HuH-7 (cell line): Measurements from ENCODE around the gene TNS1.

Experiments used
- DNase-seq: peaks from one replicate; pipeline ENCODE4 v3.0.0; 2011; ENCODE audit warnings: low spot score

The TNS1 gene

DNA sequence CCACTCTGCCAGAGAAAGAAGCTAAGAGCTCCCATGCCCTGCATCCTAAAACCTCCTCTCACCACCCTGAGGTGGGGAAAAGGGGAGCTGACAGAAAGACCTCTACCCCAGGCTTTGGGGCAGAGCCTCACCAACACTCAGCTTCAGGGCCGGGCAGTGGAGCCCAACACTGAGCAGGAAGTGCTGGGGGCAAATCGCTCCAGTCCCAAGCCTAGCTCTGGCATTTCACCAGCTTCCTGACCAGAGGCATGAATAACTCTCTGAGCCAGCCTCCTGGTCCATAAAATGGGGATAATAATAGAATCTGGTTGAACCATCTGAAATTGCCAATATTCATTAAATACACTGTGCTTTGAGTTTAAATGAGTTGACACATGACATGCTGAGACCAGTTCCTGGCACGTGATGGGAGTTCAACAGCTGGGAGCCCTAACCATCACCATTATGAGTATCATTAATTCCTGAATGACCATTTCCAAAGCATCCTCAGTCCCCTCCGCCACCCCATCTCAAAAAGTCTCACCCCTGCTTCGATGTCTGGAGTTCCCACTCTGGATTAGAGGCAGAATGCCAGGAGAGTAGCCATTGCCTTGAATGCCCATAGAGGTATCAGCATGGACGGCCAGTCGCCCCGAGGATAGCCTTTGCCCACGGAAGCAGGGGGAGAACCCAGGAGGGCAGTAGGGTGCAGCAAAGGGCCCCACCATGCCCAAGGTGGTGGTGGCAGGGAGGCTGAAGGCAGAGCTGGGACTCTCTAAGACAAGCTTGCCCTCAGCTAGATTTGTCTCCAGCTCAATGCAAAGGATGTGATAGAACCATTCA, 153.4 kb downstream of the TNS1 start:
- no peak for DNase-seq

- DNase-seq: no peak
Measured at GRCh38 chr2:217848351-217848957, 154.3 kb downstream of the TNS1 start.

DNA sequence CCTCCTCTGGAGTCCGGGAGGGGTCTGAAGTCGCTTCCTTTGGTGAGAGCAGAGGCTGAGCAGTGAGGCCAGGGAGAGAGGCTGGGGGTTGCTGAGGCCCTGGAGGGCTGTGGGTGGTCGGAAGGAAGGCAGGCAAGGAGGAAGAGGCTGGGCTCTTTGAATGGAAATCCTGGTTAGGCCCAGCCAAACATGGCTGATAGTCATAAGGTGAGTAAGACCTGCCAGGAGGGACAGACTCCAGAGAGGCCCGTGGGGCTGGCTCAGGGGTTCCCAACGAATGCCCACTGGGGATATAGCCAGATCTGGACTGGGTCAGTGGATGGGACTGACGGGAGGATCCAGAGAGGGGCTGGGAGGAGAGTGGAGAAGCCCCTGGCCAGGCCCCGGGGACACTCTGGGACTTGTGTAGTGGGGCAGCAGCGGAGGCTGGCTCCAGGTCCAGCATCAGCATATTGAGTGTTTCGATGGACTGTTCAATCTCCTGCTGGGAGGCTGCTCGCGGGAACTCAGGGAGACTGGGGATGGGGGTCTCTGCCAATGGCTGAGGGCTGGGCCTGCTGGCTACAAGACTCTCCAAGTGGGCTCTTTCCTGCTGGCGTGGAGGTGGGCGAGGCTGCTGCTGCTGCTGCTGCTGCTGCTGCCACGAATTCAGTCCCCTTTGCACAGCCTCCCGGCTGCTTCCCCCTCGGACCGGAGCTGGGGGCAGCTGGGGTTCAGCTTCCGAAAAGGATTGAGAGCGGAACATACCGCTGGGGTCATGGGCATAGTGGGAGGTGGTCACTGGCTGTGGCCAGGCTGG, 155.0 kb downstream of the TNS1 start:
- DNase-seq: no peak

GRCh38 chr2:217847115-217847514, 155.7 kb downstream of the TNS1 start:
- no peak for DNase-seq

DNA sequence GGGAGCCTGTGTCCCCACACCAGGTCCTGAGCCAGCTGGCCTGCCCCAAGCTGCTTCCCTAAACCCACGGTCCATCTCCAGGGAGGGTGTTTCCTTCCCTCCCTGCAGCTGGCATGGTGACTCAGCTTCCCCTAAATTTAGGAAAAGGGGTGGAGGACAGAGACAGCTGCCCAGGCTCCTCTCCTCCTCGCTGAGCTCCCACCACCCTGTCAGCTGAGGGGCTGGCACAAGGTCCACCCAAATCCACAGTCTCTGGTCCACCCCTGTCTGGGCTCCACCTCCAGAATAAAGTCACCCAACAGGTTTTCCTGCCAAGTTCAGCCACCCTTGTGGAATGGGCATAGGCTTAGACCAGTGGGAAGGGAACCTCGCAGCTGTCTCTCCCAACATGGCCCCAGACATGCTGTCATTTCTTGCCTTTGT, 156.5 kb downstream of the TNS1 start:
- no peak for DNase-seq

GRCh38 chr2:217845301-217845700, 157.5 kb downstream of the TNS1 start:
- no peak for DNase-seq

DNA sequence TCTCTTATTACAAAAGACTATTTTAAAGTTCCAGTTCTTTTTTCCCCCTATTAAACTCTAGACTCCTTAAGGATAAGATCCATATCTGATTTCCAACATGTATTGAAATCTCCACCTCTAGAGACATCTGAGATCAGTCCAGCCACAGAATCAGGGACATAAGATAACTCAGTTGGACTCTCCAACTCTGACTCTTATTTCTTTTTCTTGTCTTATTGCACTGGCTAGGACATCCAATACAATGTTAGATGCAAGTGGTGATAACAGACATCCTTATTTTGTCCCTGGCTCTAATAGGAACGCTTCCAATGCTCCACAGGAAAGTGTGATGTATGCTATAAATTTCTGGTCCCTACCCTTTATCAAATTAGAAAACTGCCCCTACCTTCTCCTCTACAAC, 158.1 kb downstream of the TNS1 start:
- DNase-seq: no peak

DNA sequence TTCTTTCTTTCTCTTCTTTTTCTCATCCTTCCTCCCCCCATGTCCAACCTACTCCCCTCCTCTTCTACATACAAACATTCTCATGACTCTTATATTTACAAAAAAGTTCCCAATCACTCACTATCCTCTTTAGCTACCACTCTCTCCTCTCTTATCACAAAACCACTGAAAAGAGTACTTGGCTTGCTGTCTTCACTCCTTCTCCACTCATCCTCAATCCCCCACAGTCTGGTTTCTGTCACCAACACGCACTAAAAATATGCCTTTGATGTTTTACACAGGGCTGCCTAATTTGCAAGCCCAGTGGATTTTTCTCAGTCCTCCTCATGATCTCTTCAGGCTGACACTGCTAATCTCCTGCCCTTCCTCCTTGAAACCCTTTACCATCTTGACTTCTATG, 159.5 kb downstream of the TNS1 start:
- no peak for DNase-seq

DNA sequence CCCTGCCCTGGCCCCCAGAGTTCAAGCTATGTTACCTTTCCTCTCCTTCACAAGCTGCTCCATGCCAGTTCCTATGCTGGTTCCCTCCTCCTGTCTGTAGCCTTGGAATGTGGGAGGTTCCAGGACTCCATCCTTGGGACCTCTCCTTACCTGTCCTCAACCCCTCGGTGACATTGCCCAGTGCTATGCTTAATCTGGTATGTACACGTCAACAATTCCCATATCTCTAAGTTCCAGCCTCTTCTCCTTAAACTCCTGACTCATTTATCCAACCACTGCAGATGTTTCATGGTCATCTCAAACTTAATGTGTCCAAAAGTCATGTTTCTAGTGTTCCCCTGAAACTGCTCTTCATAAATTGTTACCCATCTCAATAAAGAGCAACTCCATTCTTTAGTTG, 160.8 kb downstream of the TNS1 start:
- no peak for DNase-seq

- DNase-seq: no peak
Measured at GRCh38 chr2:217840522-217840921, 162.3 kb downstream of the TNS1 start.

DNA sequence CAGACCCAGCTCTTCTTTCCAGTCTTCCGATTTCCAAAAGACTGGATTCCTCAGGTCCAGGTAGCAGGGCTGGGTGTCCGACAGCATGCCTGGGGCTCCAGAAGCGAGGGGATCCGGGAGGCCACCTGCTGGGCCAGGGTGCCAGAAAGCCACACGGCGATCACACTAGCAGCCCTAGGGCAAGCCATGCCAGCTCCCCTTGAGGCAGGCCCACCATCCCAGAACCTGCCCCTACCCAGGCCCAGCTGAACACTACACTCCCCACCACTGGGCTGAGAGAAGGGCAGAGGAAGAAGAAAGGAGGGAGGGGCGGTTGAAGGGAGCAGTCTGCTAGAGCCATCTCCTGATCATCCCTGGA, 163.1 kb downstream of the TNS1 start:
- no peak for DNase-seq

- DNase-seq: no peak
Measured at GRCh38 chr2:217839073-217839749, 163.6 kb downstream of the TNS1 start.

DNA sequence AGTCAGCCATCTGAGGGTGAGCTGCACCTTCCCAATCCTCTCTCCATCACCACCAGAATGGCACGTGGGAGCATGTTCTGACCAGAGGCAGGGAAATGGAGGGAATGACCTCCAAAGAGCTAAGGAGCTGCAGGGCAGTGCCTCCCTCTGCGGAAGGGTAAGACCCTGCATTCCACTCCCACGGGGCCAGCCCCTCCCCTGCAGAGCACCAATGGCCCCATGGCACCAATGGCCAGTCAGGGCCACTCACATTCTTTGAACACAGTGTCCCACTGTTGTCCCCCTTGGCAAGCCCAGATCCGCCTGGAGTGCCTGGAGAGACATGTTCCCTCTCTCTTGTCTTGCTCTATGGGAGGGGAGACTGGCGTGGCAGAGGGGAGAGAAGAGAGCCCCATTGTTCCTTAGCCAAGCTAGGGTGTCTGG, 164.4 kb downstream of the TNS1 start:
- DNase-seq: no peak

GRCh38 chr2:217837530-217837929, 165.3 kb downstream of the TNS1 start:
- no peak for DNase-seq

- no peak for DNase-seq
Measured at GRCh38 chr2:217836901-217837491, 165.8 kb downstream of the TNS1 start.

GRCh38 chr2:217835931-217836891, 166.6 kb downstream of the TNS1 start:
- no peak for DNase-seq

DNA sequence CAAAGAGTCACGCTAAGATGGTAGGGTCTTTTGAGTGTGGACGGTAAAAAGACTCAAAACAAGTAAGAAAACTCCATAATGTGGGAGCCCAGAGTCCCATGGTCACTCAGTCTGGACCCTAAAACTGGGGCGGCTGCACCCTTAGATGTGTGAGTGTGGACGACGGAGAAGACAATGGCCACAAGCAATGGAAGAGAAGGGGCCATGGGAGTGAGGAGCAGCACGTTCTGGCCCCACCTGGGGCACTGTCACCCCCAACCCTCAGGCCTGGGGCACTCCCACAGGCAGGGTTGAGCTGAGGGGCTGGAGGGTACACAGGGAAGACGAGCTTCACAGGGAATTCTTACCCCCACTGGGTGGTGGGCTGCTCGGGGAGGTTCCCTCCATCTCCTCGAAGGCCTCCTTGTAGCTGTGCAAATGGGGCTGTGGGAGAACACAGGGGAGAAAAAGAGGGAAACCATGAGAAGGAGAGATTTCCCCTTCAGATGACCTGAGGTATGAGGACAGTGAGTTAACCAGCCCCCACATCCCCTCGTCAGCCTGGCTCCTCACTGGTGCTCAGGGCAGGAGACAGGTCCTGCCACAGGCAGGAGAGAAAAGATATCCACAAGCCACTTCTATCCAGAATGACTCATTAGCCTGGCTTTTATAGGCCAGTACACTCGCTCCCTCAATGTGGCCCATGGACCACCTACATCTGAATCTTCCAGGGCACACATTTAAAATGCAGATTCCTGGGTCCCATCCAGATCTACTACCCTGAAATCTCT, 167.9 kb downstream of the TNS1 start:
- DNase-seq: no peak

GRCh38 chr2:217834057-217834620, 168.7 kb downstream of the TNS1 start:
- no peak for DNase-seq

DNA sequence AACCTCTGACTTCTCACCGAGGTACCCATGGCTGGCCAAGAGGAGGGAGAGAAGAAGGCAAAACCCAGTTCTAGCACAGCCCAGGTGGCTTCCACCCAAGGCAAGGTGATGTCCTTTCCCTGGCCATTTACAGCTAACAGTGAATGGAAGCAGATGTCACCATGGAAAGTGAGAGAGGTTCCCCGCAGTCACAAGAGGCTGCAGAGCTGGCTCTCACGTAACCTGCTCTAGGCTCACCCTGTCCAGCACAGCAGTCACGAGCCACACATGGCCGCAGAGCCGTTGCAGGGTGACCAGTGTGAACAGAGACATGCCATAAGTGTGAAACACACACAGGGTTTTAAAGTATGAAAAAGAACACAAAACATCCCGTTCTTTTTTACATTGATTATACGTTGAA, 169.4 kb downstream of the TNS1 start:
- DNase-seq: no peak

- DNase-seq: no peak
Measured at GRCh38 chr2:217832987-217833386, 169.8 kb downstream of the TNS1 start.
